ENCODE results near the gene CEP97. TPM values are rescaled to one million over a fixed set of nuclear protein-coding genes. Genes with fewer than 3 reads are reported as not detected.
"Not testable (repeated sequence)": the region's sequence is repeated elsewhere in the genome, so short reads cannot be mapped to it uniquely, and the experiment has no call there.

Gene CEP97
- 12.7 and 13.2 TPM in 2 replicates for polyA plus RNA-seq (2014; cell fraction: cytosol; rRNA removed)
- 10.2 and 14.7 TPM in 2 replicates for polyA plus RNA-seq (2014; cell fraction: nucleus; rRNA removed)

GRCh38 chr3:101724329-101725193 lies at the start of gene CEP97:
CEP97 (plus strand) TSS chr3:101724614; CDS start chr3:101724677, 63 bp downstream.
- DNase-seq (ENCODE audit: low spot score): peak; percentile 95

GRCh38 chr3:101675709-101676215 lies 48.7 kb upstream of the CEP97 start:
- DNase-seq (ENCODE audit: low spot score): no peak

GRCh38 chr3:101676216-101676764 lies 48.1 kb upstream of the CEP97 start:
- peak; percentile 94 for DNase-seq (ENCODE audit: low spot score)

- DNase-seq (ENCODE audit: low spot score): peak; percentile 100
Measured at GRCh38 chr3:101676765-101677435, 47.5 kb upstream of the CEP97 start, which contains the start of gene ZBTB11. ZBTB11 (minus strand) TSS chr3:101677132; CDS start chr3:101676914, 218 bp downstream.

GRCh38 chr3:101677436-101678286 lies 46.8 kb upstream of the CEP97 start:
- DNase-seq (ENCODE audit: low spot score): no peak

- not testable (repeated sequence) for DNase-seq (ENCODE audit: low spot score)
Measured at GRCh38 chr3:101678837-101679236, 45.6 kb upstream of the CEP97 start.

GRCh38 chr3:101680466-101680865 lies 43.9 kb upstream of the CEP97 start:
- DNase-seq (ENCODE audit: low spot score): no peak

GRCh38 chr3:101685050-101685400 lies 39.4 kb upstream of the CEP97 start:
- no peak for DNase-seq (ENCODE audit: low spot score)

- no peak for DNase-seq (ENCODE audit: low spot score)
Measured at GRCh38 chr3:101685870-101686307, 38.5 kb upstream of the CEP97 start.

- no peak for DNase-seq (ENCODE audit: low spot score)
Measured at GRCh38 chr3:101687142-101687931, 37.1 kb upstream of the CEP97 start.

GRCh38 chr3:101689286-101689685 lies 35.1 kb upstream of the CEP97 start:
- no peak for DNase-seq (ENCODE audit: low spot score)

GRCh38 chr3:101690972-101691371 lies 33.4 kb upstream of the CEP97 start:
- DNase-seq (ENCODE audit: low spot score): no peak

GRCh38 chr3:101691685-101692671 lies 32.4 kb upstream of the CEP97 start:
- not testable (repeated sequence) for DNase-seq (ENCODE audit: low spot score)

GRCh38 chr3:101693540-101693939 lies 30.9 kb upstream of the CEP97 start:
- not testable (repeated sequence) for DNase-seq (ENCODE audit: low spot score)

GRCh38 chr3:101694836-101695235 lies 29.6 kb upstream of the CEP97 start:
- DNase-seq (ENCODE audit: low spot score): not testable (repeated sequence)

- peak; percentile 59 for DNase-seq (ENCODE audit: low spot score)
Measured at GRCh38 chr3:101695779-101696372, 28.5 kb upstream of the CEP97 start.

- DNase-seq (ENCODE audit: low spot score): no peak
Measured at GRCh38 chr3:101701696-101702634, 22.4 kb upstream of the CEP97 start.
